Ishikawa (cell line): ENCODE data around the gene PFDN2.

Experiments
- CEBPB ChIP-seq: IDR thresholded peaks from 2 replicates; pipeline ENCODE4 v1.6.1; 2012
- CREB1 ChIP-seq: IDR thresholded peaks from 2 replicates; pipeline ENCODE4 v1.6.1; 2012; ENCODE audit warnings: low read depth
- EGR1 ChIP-seq: IDR thresholded peaks from 2 replicates; pipeline ENCODE4 v1.6.1; 2012
- EP300 ChIP-seq: IDR thresholded peaks from 2 replicates; pipeline ENCODE4 v1.6.1; 2012; ENCODE audit warnings: borderline replicate concordance
- FOXM1 ChIP-seq: IDR thresholded peaks from 2 replicates; pipeline ENCODE4 v1.6.1; 2012; ENCODE audit warnings: low read depth, borderline replicate concordance
- NFIC ChIP-seq: IDR thresholded peaks from 2 replicates; pipeline ENCODE4 v1.6.1; 2012
- RAD21 ChIP-seq: IDR thresholded peaks from 2 replicates; pipeline ENCODE4 v1.6.1; 2012; ENCODE audit warnings: low read depth
- TAF1 ChIP-seq: IDR thresholded peaks from 2 replicates; pipeline ENCODE4 v1.6.1; 2012; ENCODE audit warnings: low read depth, mild to moderate bottlenecking
- TCF12 ChIP-seq: IDR thresholded peaks from 2 replicates; pipeline ENCODE4 v1.6.1; 2012; ENCODE audit warnings: low read depth
- TEAD4 ChIP-seq: IDR thresholded peaks from 2 replicates; pipeline ENCODE4 v1.6.1; 2012
- YY1 ChIP-seq: IDR thresholded peaks from 2 replicates; pipeline ENCODE4 v1.6.1; 2012; ENCODE audit warnings: low read depth
- ZBTB7A ChIP-seq: IDR thresholded peaks from 2 replicates; pipeline ENCODE4 v1.6.1; 2012; ENCODE audit warnings: low read depth
- TF ChIP-seq, protein P1 (sequence below): IDR thresholded peaks from 2 replicates; pipeline ENCODE4 v1.6.1; 2012
- TF ChIP-seq, protein P2 (sequence below): IDR thresholded peaks from 2 replicates; pipeline ENCODE4 v1.6.1; 2012; ENCODE audit warnings: low read depth, mild to moderate bottlenecking
- TF ChIP-seq, protein P3 (sequence below): IDR thresholded peaks from 2 replicates; pipeline ENCODE4 v1.6.1; 2012

The PFDN2 gene

DNA sequence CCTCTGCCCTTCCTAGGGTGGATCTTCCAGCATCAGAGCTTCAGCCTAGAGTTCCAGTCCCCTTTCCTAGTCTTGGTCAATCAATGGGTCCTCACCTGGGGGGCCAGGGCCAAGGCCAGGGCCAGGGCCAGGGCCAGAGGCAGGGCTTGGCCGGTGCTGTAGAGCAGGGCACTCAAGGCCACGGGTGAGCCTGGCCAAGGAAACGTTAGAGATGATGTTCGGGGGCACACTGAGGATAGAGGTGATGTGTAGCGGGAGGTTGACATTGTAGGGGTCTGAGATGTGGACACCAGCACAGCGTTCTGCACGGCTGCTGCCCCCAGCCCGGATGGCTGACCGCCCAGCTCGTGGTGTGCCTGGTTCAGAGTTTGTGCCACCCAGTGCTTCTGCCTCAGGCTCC is 66.6 kb downstream of the PFDN2 start:
- TF ChIP-seq, protein P1, sequence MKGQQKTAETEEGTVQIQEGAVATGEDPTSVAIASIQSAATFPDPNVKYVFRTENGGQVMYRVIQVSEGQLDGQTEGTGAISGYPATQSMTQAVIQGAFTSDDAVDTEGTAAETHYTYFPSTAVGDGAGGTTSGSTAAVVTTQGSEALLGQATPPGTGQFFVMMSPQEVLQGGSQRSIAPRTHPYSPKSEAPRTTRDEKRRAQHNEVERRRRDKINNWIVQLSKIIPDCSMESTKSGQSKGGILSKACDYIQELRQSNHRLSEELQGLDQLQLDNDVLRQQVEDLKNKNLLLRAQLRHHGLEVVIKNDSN: no peak
- TF ChIP-seq TAF1 (no peak), TEAD4 (no peak), EP300 (no peak), ZBTB7A (no peak), CEBPB (no peak), TCF12 (no peak), YY1 (no peak), NFIC (no peak), EGR1 (no peak), RAD21 (no peak), FOXM1 (no peak), CREB1 (no peak)
- TF ChIP-seq, protein P2, sequence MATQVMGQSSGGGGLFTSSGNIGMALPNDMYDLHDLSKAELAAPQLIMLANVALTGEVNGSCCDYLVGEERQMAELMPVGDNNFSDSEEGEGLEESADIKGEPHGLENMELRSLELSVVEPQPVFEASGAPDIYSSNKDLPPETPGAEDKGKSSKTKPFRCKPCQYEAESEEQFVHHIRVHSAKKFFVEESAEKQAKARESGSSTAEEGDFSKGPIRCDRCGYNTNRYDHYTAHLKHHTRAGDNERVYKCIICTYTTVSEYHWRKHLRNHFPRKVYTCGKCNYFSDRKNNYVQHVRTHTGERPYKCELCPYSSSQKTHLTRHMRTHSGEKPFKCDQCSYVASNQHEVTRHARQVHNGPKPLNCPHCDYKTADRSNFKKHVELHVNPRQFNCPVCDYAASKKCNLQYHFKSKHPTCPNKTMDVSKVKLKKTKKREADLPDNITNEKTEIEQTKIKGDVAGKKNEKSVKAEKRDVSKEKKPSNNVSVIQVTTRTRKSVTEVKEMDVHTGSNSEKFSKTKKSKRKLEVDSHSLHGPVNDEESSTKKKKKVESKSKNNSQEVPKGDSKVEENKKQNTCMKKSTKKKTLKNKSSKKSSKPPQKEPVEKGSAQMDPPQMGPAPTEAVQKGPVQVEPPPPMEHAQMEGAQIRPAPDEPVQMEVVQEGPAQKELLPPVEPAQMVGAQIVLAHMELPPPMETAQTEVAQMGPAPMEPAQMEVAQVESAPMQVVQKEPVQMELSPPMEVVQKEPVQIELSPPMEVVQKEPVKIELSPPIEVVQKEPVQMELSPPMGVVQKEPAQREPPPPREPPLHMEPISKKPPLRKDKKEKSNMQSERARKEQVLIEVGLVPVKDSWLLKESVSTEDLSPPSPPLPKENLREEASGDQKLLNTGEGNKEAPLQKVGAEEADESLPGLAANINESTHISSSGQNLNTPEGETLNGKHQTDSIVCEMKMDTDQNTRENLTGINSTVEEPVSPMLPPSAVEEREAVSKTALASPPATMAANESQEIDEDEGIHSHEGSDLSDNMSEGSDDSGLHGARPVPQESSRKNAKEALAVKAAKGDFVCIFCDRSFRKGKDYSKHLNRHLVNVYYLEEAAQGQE: no peak
- TF ChIP-seq, protein P3, sequence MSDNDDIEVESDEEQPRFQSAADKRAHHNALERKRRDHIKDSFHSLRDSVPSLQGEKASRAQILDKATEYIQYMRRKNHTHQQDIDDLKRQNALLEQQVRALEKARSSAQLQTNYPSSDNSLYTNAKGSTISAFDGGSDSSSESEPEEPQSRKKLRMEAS: no peak
